K562 (cell line): ENCODE data around the gene GRIK1. TPM values are rescaled to one million over a fixed set of nuclear protein-coding genes. Genes with fewer than 3 reads are reported as not detected.

Experiments
- ATAC-seq: fragments of 200-7000 bp; cut with Tn5 transposase; 3 replicates; pipeline ENCODE4 v1.9.1; 2020; ENCODE audit warnings: moderate library complexity
- BruUV-seq: library from RNA; stranded (reverse); fragments of 400-500 nt; replicated peaks from 2 replicates; lab custom pipeline; 2021; lab: Mats Ljungman, UMichigan
- CTCF ChIA-PET: fragments of 300-600 bp; formaldehyde crosslinking; extraction: SDS; loops from one replicate; lab custom pipeline; 2021; ENCODE audit warnings: low intra/inter-chr PET ratio; lab: Yijun Ruan, JAX
- POLR2A ChIA-PET: fragments of 300-600, 350-650 bp; sonication (Branson Sonifier 250); formaldehyde crosslinking; extraction: SDS; loops from one replicate; lab custom pipeline; 2021; ENCODE audit warnings: antibody characterized with exemption, inconsistent platforms; lab: Yijun Ruan, JAX
- DNase-seq, 4 experiments: peaks; one replicate each; pipeline versions ENCODE4 v3.0.0 to v3.0.0-alpha.2; 2011 to 2018; ENCODE audit warnings: low spot score in 3 of 4, mixed read lengths in 3 of 4; ENCODE audit errors: extremely low read depth in 1 of 4
- FAIRE-seq: peaks from 2 replicates; lab custom pipeline; 2011; peaks lifted over from hg19 to GRCh38; lab: Jason Lieb, UNC
- H2AFZ ChIP-seq: 2 replicates; pipeline ENCODE4 v1.6.0; 2011; ENCODE audit warnings: low read depth, low read length, control low read depth, inconsistent platforms
- H3K27ac ChIP-seq: fragments of 200-600 bp; 3 replicates; pipeline ENCODE4 v1.8.0; 2011; ENCODE audit warnings: low read depth, mild to moderate bottlenecking, control low read depth, inconsistent platforms, low read length, moderate library complexity, mixed read lengths; ENCODE audit errors: extremely low read depth
- H3K27me3 ChIP-seq, 2 experiments: fragments of 300-600 bp in 1 of 2; 2 replicates in 1 of 2; 3 replicates in 1 of 2; pipeline versions ENCODE4 v1.6.0 to v1.8.0; 2011; ENCODE audit warnings: inconsistent platforms in 2 of 2, low read length in 2 of 2, mild to moderate bottlenecking in 1 of 2, mixed read lengths in 1 of 2, moderate library complexity in 1 of 2; ENCODE audit not compliant: control insufficient read depth in 2 of 2, insufficient read depth in 2 of 2
- H3K36me3 ChIP-seq: fragments of 300-600 bp; 3 replicates; pipeline ENCODE4 v1.8.0; 2011; ENCODE audit warnings: mild to moderate bottlenecking, low read length, inconsistent platforms; ENCODE audit not compliant: control insufficient read depth, insufficient read depth
- H3K4me1 ChIP-seq, 2 experiments: fragments of 200-600 bp in 1 of 2; replicated peaks in 1 of 2; 2 replicates in 1 of 2; 3 replicates in 1 of 2; pipeline versions ENCODE4 v1.5.1 to v1.8.0; 2011; ENCODE audit warnings: inconsistent platforms in 2 of 2, low read length in 2 of 2, mild to moderate bottlenecking in 1 of 2, mixed read lengths in 1 of 2, moderate library complexity in 1 of 2; ENCODE audit not compliant: control insufficient read depth in 2 of 2, insufficient read depth in 2 of 2
- H3K4me2 ChIP-seq: 2 replicates; pipeline ENCODE4 v1.6.1; 2011; ENCODE audit warnings: low read length, control low read depth, inconsistent platforms, mixed read lengths; ENCODE audit not compliant: insufficient read depth
- H3K4me3 ChIP-seq: fragments of 200-600 bp; sonication (generic), shearing (Covaris generic); 2 replicates; pipeline ENCODE4 v1.5.1; 2016; ENCODE audit warnings: control low read depth, inconsistent platforms
- H3K79me2 ChIP-seq: fragments of 200-600 bp; 3 replicates; pipeline ENCODE4 v1.8.0; 2011; ENCODE audit warnings: low read length, inconsistent platforms; ENCODE audit not compliant: control insufficient read depth, insufficient read depth
- H3K9ac ChIP-seq, 2 experiments: 2 replicates each; pipeline versions ENCODE4 v1.6.0 to v1.6.1; 2011; ENCODE audit warnings: low read depth in 2 of 2, low read length in 2 of 2, control low read depth in 1 of 2, inconsistent platforms in 1 of 2, mild to moderate bottlenecking in 1 of 2, mixed read lengths in 1 of 2; ENCODE audit not compliant: insufficient read depth in 1 of 2
- H3K9me1 ChIP-seq: one replicate; pipeline ENCODE4 v1.6.0; 2011; ENCODE audit warnings: inconsistent platforms, mild to moderate bottlenecking, low read length, moderate library complexity; ENCODE audit not compliant: control insufficient read depth, insufficient read depth
- H3K9me3 ChIP-seq: replicated peaks from 2 replicates; pipeline ENCODE4 v1.5.1; 2011; ENCODE audit warnings: low read depth, low read length, inconsistent platforms; ENCODE audit not compliant: control insufficient read depth, insufficient read depth
- H4K20me1 ChIP-seq: replicated peaks from 2 replicates; pipeline ENCODE4 v1.6.1; 2011; ENCODE audit warnings: low read length, inconsistent platforms, mixed read lengths; ENCODE audit not compliant: control insufficient read depth, insufficient read depth
- BCOR ChIP-seq: fragments of 450-650 bp; IDR thresholded peaks from 2 replicates; pipeline ENCODE4 v1.6.1; 2016
- CCAR2 ChIP-seq: fragments of 200-400 bp; formaldehyde crosslinking; IDR thresholded peaks from 2 replicates; pipeline ENCODE4 v1.6.1; 2017; ENCODE audit warnings: mild to moderate bottlenecking, low read depth, low read length
- ILF3 ChIP-seq: fragments of 450-650 bp; IDR thresholded peaks from 2 replicates; pipeline ENCODE4 v1.6.1; 2018; ENCODE audit warnings: antibody characterized with exemption, mild to moderate bottlenecking, moderate library complexity, borderline replicate concordance
- PHF21A ChIP-seq: fragments of 450-650 bp; IDR thresholded peaks from 2 replicates; pipeline ENCODE4 v1.6.1; 2017; ENCODE audit warnings: low read depth, borderline replicate concordance
- RCOR1 ChIP-seq, 2 experiments: IDR thresholded peaks; 2 replicates each; pipeline ENCODE4 v1.6.1; 2012; ENCODE audit warnings: low read depth in 2 of 2, low read length in 2 of 2, borderline replicate concordance in 1 of 2, improper control_type of control experiment in 1 of 2
- STAG1 ChIP-seq: sonication (generic); formaldehyde crosslinking; IDR thresholded peaks from 2 replicates; pipeline ENCODE4 v1.5.0; 2020; ENCODE audit warnings: missing genetic modification reagents, borderline replicate concordance
- SUPT5H ChIP-seq: fragments of 450-650 bp; IDR thresholded peaks from 2 replicates; pipeline ENCODE4 v1.6.1; 2016
- TBL1XR1 ChIP-seq, 2 experiments: IDR thresholded peaks; 2 replicates each; pipeline ENCODE4 v1.6.1; 2012; ENCODE audit warnings: improper control_type of control experiment in 2 of 2, low read length in 2 of 2, mild to moderate bottlenecking in 1 of 2
- YY1 ChIP-seq, 3 experiments: IDR thresholded peaks; 2 replicates each; pipeline ENCODE4 v1.6.1; 2011; ENCODE audit warnings: low read length in 2 of 3, mild to moderate bottlenecking in 2 of 3, moderate library complexity in 2 of 3, borderline replicate concordance in 1 of 3, control low read depth in 1 of 3, low read depth in 1 of 3; ENCODE audit not compliant: insufficient read depth in 3 of 3, insufficient replicate concordance in 2 of 3, control insufficient read depth in 1 of 3, insufficient read length in 1 of 3; ENCODE audit errors: extremely low read depth in 1 of 3
- WGBS: fragments of 100-300 bp; shearing (Covaris generic); methylation state at CpG from one replicate; pipeline ENCODE4 v1.1.6; 2016; ENCODE audit warnings: low coverage, mixed read lengths; ENCODE audit not compliant: insufficient coverage; ENCODE audit errors: missing lambda C conversion rate; 5-methylcytosine and 5-hydroxymethylcytosine counted together
- in situ Hi-C: fragments of 300-500 bp; cut with MboI; formaldehyde crosslinking; loops from 4 replicates; pipeline ENCODE4 v1.15.0; 2018; ENCODE audit warnings: inconsistent platforms, mixed read lengths
- intact Hi-C: fragments of 100-400 bp; cut with micrococcal nuclease; formaldehyde crosslinking; loops from 2 replicates; pipeline ENCODE4 v1.14.2; 2022
- polyA plus RNA-seq, 8 experiments: library from polyadenylated mRNA; depleted of rRNA in 4 of 8; stranded (reverse) in 5 of 8; unstranded in 3 of 8; fragments of >200 nt; fragmentation: Nextera tagmentation in 2 of 8; fragmentation: Illumina TruSeq in 1 of 8; extraction: Ambion mirVana in 2 of 8; extraction: Trizol in 1 of 8; gene quantifications; 2 replicates each; pipeline versions ENCODE4 v1.2.1 to v1.2.3, GENCODE V29; 2011 to 2014; ENCODE audit warnings: inconsistent platforms in 1 of 8, missing spikeins in 1 of 8
- total RNA-seq, 7 experiments: library from RNA; depleted of rRNA in 6 of 7; stranded (reverse); fragments of >200 nt in 6 of 7; fragmentation: Illumina TruSeq in 2 of 7; extraction: Trizol in 2 of 7; gene quantifications; 2 replicates each; pipeline versions ENCODE4 v1.2.1 to v1.2.3, GENCODE V29; 2011 to 2021; ENCODE audit warnings: low replicate concordance in 1 of 7
- TF ChIP-seq, protein P1 (sequence below): sonication (generic); formaldehyde crosslinking; IDR thresholded peaks from 2 replicates; pipeline ENCODE4 v1.8.1; 2023; ENCODE audit warnings: mild to moderate bottlenecking, missing genetic modification reagents
- TF ChIP-seq, protein P2 (sequence below): fragments of 250-450 bp; sonication (Bioruptor Pico); IDR thresholded peaks from 2 replicates; pipeline ENCODE4 v1.5.1; 2021; ENCODE audit warnings: mild to moderate bottlenecking
- TF ChIP-seq, protein P3 (sequence below): fragments of 450-650 bp; conservative IDR thresholded peaks from 2 replicates; pipeline ENCODE4 v1.6.1; 2016; ENCODE audit warnings: missing genetic modification characterization, low read depth, mild to moderate bottlenecking, control low read depth, missing compliant biosample characterization

GRIK1 gene
- total and polyA plus RNA-seq, 9 of the 15 experiments (the other 6 are each of a cell fraction or from before 2014, with no cell fraction given) = 0.17 to 2.8 (median 0.53) TPM

DNA sequence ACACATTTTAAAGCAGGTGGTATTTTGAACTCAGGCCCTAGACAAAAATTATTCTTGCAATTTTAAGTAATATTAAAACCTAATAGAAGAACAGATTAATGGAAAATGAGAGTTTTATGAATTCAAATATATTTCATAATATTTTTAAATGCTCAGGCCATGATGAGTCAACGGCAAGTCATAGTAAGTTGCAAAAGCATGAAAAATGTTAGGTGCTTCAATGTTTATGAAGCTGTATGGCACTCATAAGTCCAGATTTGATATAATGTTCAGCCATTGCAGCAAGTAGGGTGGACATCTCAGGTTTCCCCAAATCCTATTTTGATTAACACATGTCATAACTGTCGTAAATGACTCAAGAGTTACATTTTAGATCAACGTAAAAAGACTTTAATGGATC is 112.6 kb downstream of the GRIK1 start:
- H3K27ac ChIP-seq = no peak overlapping the region
- WGBS = 61% methylated on average over 3 of the region's 3 CpGs
- FAIRE-seq (no peak), DNase-seq (no peak), ATAC-seq (no peak)
- H3K4me1 ChIP-seq = no peaks in the 10 kb centered on the region
- no TSS peak for BruUV-seq
- H3K36me3 ChIP-seq = no peaks in the 10 kb centered on the region
- no peaks in the 10 kb centered on the region for H4K20me1 ChIP-seq
- TF ChIP-seq BCOR (no peak), PHF21A (no peak), CCAR2 (no peak), TBL1XR1 (IDR thresholded peaks at IDR 0.05; ENCODE audit: low read length in 2 of 2) (no peak)
- TF ChIP-seq, protein P1, sequence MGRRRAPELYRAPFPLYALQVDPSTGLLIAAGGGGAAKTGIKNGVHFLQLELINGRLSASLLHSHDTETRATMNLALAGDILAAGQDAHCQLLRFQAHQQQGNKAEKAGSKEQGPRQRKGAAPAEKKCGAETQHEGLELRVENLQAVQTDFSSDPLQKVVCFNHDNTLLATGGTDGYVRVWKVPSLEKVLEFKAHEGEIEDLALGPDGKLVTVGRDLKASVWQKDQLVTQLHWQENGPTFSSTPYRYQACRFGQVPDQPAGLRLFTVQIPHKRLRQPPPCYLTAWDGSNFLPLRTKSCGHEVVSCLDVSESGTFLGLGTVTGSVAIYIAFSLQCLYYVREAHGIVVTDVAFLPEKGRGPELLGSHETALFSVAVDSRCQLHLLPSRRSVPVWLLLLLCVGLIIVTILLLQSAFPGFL = no peak
- H3K9me3 ChIP-seq = no peaks in the 10 kb centered on the region
- no peaks in the 10 kb centered on the region for H3K27me3 ChIP-seq
- H3K9ac ChIP-seq = no peak overlapping the region
- H3K9me1 ChIP-seq = no peaks in the 10 kb centered on the region
- in situ Hi-C loops = no loop called here
- no peak overlapping the region for H3K4me2 ChIP-seq
- no peak overlapping the region for H3K4me3 ChIP-seq
- intact Hi-C loops = no loop called here
- POLR2A ChIA-PET = interaction anchor here (0.8 kb wide), 1 partner anchor 13 kb away, joined by 3 read pairs; no protein-coding TSS in a partner anchor
- CTCF ChIA-PET = no interaction called here
- H2AFZ ChIP-seq = peak overlapping the region; percentile 9; the same call in 1 of the 2 replicates
- H3K79me2 ChIP-seq = no peaks in the 10 kb centered on the region

DNA sequence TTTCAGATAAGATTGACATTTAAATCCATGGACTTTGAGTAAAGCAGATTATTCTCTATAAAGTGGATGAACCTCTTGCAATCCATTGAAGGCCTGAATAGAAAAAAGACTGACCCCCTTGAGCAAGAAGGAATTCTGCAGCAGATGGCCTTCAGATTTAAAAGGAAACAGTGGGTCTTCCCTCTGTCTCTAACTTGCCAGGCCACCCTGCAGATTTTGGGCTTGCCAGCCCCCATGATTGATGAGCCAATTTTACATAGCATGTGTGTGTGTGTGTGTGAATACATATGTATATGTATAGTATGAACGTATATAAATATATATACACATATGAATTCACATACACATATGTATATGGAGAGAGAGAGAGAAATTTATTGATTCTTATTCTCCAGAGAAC is 113.4 kb downstream of the GRIK1 start:
- Histone ChIP-seq H4K20me1 (no peaks in the 10 kb centered on the region), H3K36me3 (no peaks in the 10 kb centered on the region), H2AFZ (no peak overlapping the region; the same call in 1 of the 2 replicates), H3K27me3 (no peaks in the 10 kb centered on the region), H3K9me1 (no peaks in the 10 kb centered on the region), H3K27ac (no peak overlapping the region), H3K9me3 (no peaks in the 10 kb centered on the region), H3K4me2 (no peak overlapping the region), H3K4me1 (no peaks in the 10 kb centered on the region), H3K4me3 (no peak overlapping the region), H3K9ac (no peak overlapping the region), H3K79me2 (no peaks in the 10 kb centered on the region)
- 11% methylated on average over 1 of the region's 1 CpG for whole genome bisulfite sequencing
- no peak for DNase-seq
- no peak for FAIRE-seq
- in situ Hi-C loops = no loop called here
- no TSS peak for BruUV-seq
- intact Hi-C loops = no loop called here
- CTCF ChIA-PET = no interaction called here
- POLR2A ChIA-PET = interaction anchor here (0.6 kb wide), 1 partner anchor 119 kb away, joined by 4 read pairs; no protein-coding TSS in a partner anchor
- ATAC-seq = no peak
- TF ChIP-seq, protein P2, sequence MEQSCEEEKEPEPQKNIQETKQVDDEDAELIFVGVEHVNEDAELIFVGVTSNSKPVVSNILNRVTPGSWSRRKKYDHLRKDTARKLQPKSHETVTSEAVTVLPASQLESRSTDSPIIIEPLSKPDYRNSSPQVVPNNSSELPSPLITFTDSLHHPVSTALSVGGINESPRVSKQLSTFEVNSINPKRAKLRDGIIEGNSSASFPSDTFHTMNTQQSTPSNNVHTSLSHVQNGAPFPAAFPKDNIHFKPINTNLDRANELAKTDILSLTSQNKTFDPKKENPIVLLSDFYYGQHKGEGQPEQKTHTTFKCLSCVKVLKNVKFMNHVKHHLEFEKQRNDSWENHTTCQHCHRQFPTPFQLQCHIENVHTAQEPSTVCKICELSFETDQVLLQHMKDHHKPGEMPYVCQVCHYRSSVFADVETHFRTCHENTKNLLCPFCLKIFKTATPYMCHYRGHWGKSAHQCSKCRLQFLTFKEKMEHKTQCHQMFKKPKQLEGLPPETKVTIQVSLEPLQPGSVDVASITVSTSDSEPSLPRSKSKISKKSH (CRISPR knock-in tag) = no peak
- TF ChIP-seq RCOR1 (IDR thresholded peaks at IDR 0.05; ENCODE audit: borderline replicate concordance in 1 of 2, low read depth in 2 of 2, low read length in 2 of 2) = no peak
- TF ChIP-seq YY1 (IDR thresholded peaks at IDR 0.05; ENCODE audit: borderline replicate concordance in 1 of 3, control insufficient read depth in 1 of 3, extremely low read depth in 1 of 3, insufficient read depth in 3 of 3, insufficient read length in 1 of 3, insufficient replicate concordance in 2 of 3, low read depth in 1 of 3, low read length in 2 of 3) = no peak
- TF ChIP-seq, protein P3, sequence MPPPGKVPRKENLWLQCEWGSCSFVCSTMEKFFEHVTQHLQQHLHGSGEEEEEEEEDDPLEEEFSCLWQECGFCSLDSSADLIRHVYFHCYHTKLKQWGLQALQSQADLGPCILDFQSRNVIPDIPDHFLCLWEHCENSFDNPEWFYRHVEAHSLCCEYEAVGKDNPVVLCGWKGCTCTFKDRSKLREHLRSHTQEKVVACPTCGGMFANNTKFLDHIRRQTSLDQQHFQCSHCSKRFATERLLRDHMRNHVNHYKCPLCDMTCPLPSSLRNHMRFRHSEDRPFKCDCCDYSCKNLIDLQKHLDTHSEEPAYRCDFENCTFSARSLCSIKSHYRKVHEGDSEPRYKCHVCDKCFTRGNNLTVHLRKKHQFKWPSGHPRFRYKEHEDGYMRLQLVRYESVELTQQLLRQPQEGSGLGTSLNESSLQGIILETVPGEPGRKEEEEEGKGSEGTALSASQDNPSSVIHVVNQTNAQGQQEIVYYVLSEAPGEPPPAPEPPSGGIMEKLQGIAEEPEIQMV (tag) = no peak
- no peak for TF ChIP-seq SUPT5H
- no peak for TF ChIP-seq ILF3
- TF ChIP-seq STAG1 (CRISPR knock-in tag) = no peak
